22Rv1 (cell line): ENCODE results near the gene SUCO.

Experiments
- CTCF ChIP-seq: fragments of 450-650 bp; IDR thresholded peaks from 2 replicates; pipeline ENCODE4 v1.5.1; 2017; ENCODE audit warnings: mild to moderate bottlenecking
- ZFX ChIP-seq: fragments of 450-650 bp; IDR thresholded peaks from 2 replicates; pipeline ENCODE4 v1.6.1; 2017; ENCODE audit warnings: antibody characterized with exemption, borderline replicate concordance

GRCh38 chr1:172630868-172631267 is 97.9 kb downstream of the SUCO start:
- TF ChIP-seq CTCF (no peak), ZFX (no peak)
